Suppressor macrophage (primary cell): ENCODE measurements around the gene ZC3H7B.
"Not testable (repeated sequence)": the region's sequence is repeated elsewhere in the genome, so short reads cannot be mapped to it uniquely, and the experiment has no call there.

Experiments
- DNase-seq, 4 experiments: peaks; one replicate each; pipeline ENCODE4 v3.0.0-alpha.2; 2020 to 2022

Gene ZC3H7B

GRCh38 chr22:41383085-41383484, 81.8 kb downstream of the ZC3H7B start:
- DNase-seq = no peak

DNA sequence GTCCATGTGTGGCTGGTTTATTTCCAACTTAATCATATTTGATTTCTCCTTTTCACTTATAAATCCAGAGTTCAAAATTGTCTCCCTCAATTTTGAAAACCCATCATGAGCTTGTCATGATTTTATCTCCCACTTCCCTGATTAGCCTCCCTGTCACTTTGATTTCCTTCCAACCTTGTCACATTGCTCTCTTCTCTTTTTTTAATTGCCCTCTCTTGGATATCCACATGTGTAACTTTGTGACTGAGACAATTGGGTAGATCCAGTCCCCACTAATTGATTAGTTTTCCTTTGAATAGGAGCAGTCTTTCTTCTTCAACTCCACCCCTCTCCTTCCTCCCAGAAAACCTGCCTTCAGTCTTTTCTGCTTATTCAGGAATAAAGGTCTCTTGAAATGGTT, 82.8 kb downstream of the ZC3H7B start:
- no peak for DNase-seq

DNA sequence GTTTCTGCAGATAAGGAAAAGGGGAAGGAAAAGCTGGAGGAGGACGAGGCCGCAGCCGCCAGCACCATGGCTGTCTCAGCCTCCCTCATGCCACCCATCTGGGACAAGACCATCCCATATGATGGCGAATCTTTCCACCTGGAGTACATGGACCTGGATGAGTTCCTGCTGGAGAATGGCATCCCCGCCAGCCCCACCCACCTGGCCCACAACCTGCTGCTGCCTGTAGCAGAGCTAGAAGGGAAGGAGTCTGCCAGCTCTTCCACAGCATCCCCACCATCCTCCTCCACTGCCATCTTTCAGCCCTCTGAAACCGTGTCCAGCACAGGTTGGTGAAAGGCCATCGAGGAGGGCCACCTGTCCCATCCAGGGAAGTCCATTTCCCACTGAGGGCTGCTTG, 86.0 kb downstream of the ZC3H7B start:
- DNase-seq = no peak

- DNase-seq = no peak
Observed at GRCh38 chr22:41394012-41394356, 92.7 kb downstream of the ZC3H7B start.

GRCh38 chr22:41395531-41396240, 94.4 kb downstream of the ZC3H7B start:
- DNase-seq = no peak

- no peak for DNase-seq
Observed at GRCh38 chr22:41397143-41397811, 96.0 kb downstream of the ZC3H7B start.

DNA sequence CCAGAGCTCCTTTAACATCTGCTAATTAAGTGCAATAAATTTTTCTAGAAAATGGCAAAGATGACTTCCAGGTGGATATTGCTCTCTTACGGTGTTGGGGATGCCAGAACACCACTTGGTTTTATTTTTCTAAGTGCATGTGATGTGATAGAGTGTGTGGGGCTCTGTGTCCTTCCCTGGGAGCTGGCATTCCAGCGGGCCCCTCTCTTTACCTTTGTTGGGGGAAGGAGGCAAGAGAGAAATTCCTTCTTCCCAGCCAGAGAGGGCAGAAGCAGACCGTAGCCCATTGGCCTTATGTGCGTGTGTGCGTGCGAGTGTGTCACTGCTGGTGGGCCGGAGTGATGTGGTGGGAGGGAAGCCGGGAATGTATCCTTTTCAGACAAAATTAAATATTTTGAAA, 97.6 kb downstream of the ZC3H7B start:
- DNase-seq = no peak

- DNase-seq = peak; percentile 6 to 36 (median 13)
Observed at GRCh38 chr22:41401781-41402648, 100.7 kb downstream of the ZC3H7B start.

- DNase-seq = not testable (repeated sequence)
Observed at GRCh38 chr22:41402851-41403250, 101.5 kb downstream of the ZC3H7B start.

DNA sequence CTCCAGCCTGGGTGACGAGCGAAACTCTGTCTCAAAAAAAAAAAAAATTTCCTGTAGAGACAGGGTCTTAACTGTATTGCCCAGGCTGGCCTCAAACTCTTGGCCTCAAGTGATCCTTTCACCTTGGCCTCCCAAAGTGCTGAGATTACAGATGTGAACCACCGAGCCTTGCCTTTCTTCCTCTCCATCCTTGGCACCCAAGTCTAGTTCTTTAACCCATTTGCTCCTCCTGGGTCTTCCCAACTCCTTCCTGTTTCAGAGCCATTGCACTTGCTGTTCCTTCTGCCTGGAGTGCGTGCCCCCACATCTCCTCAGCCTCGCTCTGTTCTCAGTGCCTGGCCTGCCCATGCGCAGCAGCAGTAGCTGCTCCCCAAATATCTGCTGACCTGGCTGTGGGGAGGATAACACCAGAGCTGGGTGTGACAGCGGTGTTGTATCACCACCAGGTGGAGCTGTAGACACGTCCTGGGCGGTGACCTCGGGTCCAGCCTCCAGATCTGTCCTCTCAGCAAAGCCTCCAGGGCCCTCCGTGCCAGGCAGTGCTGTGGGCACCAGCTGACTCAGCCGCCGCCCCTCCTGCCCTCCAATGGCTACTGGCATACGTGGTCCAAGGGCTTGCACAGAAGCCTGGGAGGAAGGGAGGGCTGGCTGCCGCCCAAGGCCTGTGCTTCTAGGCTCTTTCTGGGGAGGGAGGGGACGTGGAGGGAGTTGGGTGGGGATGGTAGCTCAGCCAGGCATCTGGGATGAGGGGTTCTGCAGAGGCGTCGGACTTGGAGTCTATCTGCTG, 102.4 kb downstream of the ZC3H7B start:
- peak; percentile 94 to 96 (median 94) for DNase-seq

DNA sequence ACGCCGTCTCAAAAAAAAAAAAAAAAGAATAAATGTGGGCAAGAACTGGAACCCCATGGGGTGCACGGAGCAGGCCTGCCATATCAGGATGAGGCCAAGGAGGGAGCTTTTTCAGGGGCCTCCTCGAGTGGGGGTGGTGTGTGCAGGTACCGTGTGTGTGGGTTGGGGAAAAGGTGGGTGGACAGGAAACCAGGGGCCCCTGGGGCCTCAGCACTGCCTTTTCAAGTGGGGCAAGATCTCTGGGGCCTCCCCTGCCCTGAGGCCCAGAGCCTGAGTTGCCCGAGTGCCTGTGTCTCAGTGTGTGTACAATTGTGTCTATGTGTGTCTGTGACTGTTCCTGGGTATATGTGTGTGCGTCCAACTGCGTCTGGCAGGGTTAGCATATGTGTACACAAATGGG, 104.3 kb downstream of the ZC3H7B start:
- no peak for DNase-seq

- no peak for DNase-seq
Observed at GRCh38 chr22:41406410-41406809, 105.1 kb downstream of the ZC3H7B start.

DNA sequence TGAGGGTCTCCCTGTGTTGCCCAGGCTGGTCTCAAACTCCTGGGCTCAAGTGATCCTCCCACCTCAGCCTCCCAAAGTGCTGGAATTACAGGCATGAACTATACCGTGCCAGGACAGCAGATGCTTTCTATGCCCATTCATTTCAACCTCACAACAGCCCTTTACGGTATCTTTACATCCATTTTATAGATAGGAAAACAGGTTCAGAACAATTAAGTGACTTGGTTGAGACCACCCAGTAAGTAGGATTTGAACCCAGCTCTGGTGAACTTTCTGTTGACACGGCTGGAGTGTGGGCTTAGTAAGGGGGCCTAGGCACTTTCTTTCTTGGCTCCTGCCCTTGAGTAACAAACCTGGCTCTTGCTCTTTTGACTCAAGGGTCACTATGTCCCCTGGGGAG, 106.1 kb downstream of the ZC3H7B start:
- no peak for DNase-seq

DNA sequence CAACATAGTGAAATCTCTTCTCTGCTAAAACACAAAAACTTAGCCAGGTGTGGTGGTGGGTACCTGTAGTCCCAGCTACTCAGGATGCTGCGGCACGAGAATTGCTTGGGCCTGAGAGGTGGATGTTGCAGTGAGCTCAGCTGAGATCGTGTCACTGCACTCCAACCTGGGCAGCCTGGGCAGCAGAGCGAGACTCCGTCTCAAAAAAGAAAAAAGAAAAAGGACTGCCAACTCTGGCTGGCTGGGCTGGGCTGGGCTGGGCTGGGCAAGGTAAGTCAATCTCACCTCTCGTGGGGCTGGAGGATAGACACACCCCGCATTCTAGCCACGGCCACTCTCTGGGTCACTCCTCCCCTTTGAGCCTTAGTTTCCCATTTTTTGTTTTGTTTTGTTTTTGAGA, 107.3 kb downstream of the ZC3H7B start:
- DNase-seq = no peak
